GM10266 (cell line): Measurements from ENCODE around the gene LSP1.

ENCODE experiments used
- DNase-seq: peaks from one replicate; pipeline ENCODE4 v3.0.0; 2012; ENCODE audit errors: extremely low spot score
- TF ChIP-seq, protein P1 (sequence below): IDR thresholded peaks from 2 replicates; pipeline ENCODE4 v1.5.1; 2012; ENCODE audit warnings: mild to moderate bottlenecking, low read depth; ENCODE audit not compliant: control insufficient read depth, insufficient read depth; ENCODE audit errors: missing control alignments

LSP1 gene

DNA sequence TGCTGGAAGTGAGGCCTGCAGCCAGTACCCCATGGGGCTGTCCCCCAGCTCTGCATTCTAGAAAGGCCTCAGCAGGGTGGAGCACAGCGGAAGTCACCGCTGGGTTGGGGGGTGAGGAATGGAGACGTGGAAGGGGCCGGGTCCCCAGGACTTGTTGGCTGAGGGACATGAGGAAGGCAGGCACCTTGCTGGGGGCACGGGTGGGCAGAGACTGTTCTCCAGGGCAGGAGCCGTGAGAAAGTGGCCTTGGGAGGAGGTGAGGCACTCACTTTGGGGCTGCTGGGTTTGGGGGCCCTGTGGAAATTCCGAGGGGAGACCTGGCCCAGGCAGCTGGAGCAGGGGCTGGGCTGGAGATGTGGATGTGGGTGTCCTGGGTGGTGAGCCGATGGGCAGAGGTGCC, 9.1 kb upstream of the LSP1 start:
- TF ChIP-seq, protein P1, sequence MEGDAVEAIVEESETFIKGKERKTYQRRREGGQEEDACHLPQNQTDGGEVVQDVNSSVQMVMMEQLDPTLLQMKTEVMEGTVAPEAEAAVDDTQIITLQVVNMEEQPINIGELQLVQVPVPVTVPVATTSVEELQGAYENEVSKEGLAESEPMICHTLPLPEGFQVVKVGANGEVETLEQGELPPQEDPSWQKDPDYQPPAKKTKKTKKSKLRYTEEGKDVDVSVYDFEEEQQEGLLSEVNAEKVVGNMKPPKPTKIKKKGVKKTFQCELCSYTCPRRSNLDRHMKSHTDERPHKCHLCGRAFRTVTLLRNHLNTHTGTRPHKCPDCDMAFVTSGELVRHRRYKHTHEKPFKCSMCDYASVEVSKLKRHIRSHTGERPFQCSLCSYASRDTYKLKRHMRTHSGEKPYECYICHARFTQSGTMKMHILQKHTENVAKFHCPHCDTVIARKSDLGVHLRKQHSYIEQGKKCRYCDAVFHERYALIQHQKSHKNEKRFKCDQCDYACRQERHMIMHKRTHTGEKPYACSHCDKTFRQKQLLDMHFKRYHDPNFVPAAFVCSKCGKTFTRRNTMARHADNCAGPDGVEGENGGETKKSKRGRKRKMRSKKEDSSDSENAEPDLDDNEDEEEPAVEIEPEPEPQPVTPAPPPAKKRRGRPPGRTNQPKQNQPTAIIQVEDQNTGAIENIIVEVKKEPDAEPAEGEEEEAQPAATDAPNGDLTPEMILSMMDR, result no peak
- DNase-seq, result no peak

DNA sequence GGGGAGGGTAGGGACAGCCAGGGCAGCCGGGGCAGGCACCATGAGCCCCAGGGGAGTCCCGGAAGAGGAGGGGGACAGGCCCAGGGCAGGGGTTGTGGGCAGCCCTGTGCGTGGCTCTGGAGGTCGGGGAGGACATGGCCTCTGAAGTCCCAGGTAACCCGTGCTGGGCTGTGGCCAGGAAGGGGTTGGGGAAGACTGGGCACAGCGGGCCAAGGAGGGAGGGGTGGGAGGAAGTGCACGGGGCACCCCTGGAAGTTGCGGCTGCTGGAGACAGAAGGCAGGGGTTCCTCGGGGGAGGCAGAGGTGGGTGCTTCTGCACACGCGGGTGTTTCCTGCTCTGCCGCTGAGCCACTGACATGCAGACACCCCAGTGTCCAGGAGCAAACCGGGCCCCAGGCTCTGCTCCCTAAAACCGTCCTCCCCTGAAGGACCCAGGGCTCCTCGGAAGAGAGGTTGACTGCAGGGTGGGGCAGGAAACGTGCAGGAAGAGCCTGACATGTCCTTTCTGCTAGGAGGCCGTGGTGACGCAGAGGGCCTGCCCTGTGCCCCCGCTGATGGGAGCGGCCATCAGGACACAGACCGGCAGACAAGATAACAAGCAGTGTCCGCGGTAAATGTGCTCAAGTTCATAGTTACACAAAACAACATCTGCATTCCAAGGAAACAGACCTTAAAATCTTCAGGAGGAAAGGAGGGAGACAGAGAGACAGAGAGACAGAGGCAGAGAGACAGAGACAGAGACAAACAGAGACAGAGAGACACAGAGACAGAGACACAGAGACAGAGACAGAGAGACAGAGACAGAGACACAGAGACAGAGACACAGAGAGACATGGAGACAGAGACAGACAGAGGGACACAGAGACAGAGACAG, 8.4 kb upstream of the LSP1 start:
- no peak for DNase-seq
- TF ChIP-seq, protein P1, result no peak

DNA sequence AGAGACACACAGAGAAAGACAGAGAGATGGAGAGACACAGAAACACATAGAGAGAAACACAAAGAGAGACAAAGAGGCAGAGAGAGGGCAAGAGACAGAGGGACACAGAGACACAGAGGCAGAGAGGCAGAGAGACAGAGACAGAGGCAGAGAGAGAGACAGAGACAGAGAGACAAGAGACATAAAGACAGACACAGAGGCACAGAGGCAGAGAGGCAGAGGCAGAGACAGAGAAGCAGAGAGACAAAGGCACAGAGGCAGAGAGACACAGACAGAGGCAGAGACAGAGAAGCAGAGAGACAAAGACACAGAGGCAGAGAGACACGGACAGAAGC, 7.8 kb upstream of the LSP1 start:
- no peak for DNase-seq

DNA sequence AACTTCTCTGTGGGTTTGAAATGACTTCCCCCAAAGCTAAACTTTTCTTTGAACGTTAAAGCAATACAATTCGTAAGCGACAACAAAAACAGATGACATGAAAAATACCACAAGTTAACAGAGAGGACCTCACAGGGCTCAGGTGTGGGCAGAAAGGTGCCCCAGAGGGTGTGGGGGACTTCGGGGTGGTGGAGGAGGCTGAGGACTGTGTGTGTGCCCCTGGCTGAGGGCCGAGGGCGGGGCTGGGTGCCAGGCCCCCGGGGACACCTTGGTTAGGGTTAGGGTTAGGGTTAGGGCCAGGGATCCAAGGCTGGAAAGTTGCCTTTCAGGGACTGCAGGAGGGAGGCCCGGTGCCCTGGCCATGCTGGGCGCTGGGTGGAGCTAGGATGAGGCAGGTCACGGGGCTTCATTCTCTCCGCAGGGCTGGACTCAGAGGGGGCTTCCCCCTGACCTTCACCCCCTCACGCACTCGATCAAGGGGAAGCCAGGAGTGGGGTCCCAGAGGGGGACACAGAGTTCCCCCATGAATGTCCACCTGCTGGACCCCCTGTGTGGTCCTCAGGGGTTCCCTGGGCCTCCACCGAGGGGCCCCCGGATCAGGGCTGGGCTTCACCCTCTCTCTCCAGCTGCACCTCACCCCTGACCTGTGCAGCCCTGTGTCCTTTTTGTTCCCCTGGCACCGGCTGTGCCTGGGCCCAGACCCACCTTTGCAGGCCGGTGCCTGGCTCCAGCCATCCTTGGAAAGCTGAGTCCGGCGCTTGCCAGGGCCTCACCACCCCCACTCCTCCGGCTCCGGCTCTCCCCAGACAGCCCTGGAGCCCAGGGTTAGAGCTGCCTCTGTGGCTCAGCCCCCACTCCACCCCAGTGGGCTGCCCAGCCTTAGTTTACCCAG, 7.1 kb upstream of the LSP1 start:
- no peak for DNase-seq
- TF ChIP-seq, protein P1, result no peak

More for the DNA sequence above, 7.8 kb upstream of the LSP1 start:
- TF ChIP-seq, protein P1, result no peak

DNA sequence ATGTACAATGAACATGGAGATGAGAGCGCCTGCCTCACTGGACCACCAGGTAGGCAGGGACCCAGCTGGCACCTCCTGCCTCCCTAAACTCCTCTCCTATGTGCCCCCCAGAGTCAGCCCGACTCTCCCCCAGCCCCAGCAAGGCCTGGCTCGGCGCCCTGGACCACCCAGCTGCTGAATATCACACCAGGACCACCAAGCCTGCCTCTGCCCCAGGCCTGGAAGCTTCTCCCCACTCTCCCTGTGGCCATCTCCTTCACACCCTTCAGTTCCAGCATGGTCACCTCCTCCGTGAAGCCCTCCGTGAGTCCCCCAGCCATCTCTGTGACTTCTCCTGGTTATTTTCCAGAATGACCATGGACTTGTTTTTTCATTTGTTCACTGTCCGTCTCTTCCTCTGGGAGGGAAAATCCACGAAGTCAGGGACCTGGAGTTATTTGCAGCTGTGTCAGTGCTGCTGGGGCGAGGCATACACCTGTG, 6.4 kb upstream of the LSP1 start:
- DNase-seq, result no peak
- TF ChIP-seq, protein P1, result no peak

DNA sequence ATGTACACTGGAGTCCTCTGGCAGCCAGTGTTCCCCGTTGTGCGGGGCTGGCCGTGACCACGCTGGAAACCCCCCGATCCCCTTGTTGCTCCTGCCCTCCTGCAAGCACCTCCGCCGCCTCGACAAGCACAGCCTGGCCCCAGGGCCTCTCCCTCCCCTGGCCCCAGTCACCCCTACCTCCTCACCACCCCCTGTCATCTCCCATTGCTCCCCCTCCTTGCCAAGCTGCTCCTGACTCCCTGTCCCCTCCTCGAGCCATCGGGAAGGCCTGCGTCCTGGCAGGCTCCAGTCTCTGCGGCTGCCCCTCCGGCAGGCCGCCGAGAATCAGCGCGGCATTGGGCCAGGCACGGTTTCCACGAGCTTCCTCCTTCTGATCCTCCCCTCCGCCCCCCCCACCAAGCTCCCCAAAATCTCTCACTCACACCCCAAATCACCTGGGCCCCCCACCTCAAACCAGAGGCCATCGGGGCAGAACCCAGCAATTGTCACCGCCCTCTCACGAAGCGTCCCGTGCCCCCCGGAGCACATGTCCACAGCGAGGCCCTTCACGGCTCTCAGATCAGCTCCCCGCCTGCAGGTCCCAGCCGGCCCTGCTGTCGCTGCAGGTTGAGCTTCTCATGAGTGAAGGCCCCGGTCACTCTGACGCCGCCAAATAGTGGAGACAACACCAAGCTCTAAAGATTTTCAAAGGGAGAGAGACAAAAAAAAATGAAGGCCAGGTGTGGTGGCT, 5.7 kb upstream of the LSP1 start:
- no peak for DNase-seq
- TF ChIP-seq, protein P1, result no peak
